Kidney (tissue), 14 donors: ENCODE results near the gene PKD2L1. TPM values are rescaled to one million over a fixed set of nuclear protein-coding genes. Genes with fewer than 3 reads are reported as not detected.

Experiments used
- DNase-seq, 5 donors: peaks; one replicate each; pipeline ENCODE4 v3.0.0-alpha.2; 2013 to 2020
- FAIRE-seq: peaks from 2 replicates; lab custom pipeline; 2012; peaks lifted over from hg19 to GRCh38; lab: Jason Lieb, UNC
- H3K27ac ChIP-seq, 2 donors: one replicate each; pipeline ENCODE4 v1.7.0; 2013; ENCODE audit warnings: low read depth in 2 of 2, low read length in 2 of 2, inconsistent platforms in 1 of 2
- H3K27me3 ChIP-seq: one replicate; pipeline ENCODE4 v1.7.1; 2013; ENCODE audit warnings: low read length, inconsistent platforms; ENCODE audit not compliant: control insufficient read depth, insufficient read depth
- H3K36me3 ChIP-seq, 3 donors: one replicate each; pipeline versions ENCODE4 v1.7.0 to v1.7.1; 2013; ENCODE audit warnings: low read length in 3 of 3, control low read depth in 1 of 3, inconsistent platforms in 1 of 3; ENCODE audit not compliant: insufficient read depth in 3 of 3, control insufficient read depth in 2 of 3
- H3K4me1 ChIP-seq, 3 donors: one replicate each; pipeline versions ENCODE4 v1.7.0 to v1.7.1; 2013; ENCODE audit warnings: low read length in 3 of 3, inconsistent platforms in 1 of 3, low read depth in 1 of 3; ENCODE audit not compliant: control insufficient read depth in 2 of 3, insufficient read depth in 2 of 3
- H3K4me3 ChIP-seq, 3 donors: one replicate each; pipeline versions ENCODE4 v1.7.0 to v1.8.1; 2013; ENCODE audit warnings: low read length in 3 of 3, control low read depth in 1 of 3, inconsistent platforms in 1 of 3
- H3K9ac ChIP-seq, 3 donors: one replicate each; pipeline versions ENCODE4 v1.7.0 to v1.7.1; 2013; ENCODE audit warnings: low read length in 3 of 3, control low read depth in 1 of 3, inconsistent platforms in 1 of 3
- H3K9me3 ChIP-seq, 3 donors: one replicate each; pipeline versions ENCODE4 v1.7.0 to v1.7.1; 2013; ENCODE audit warnings: low read length in 3 of 3, control low read depth in 1 of 3, inconsistent platforms in 1 of 3; ENCODE audit not compliant: control insufficient read depth in 2 of 3, insufficient read depth in 1 of 3
- CTCF ChIP-seq: IDR thresholded peaks from 3 replicates; pipeline ENCODE4 v1.5.1; 2012; ENCODE audit warnings: mild to moderate bottlenecking, moderate library complexity, borderline replicate concordance; ENCODE audit not compliant: insufficient read depth; ENCODE audit errors: extremely low read depth
- intact Hi-C: fragments of 100-400 bp; cut with DNase I; formaldehyde crosslinking; loops from one replicate; pipeline ENCODE4 v1.11.1; 2022
- polyA plus RNA-seq: library from polyadenylated mRNA; stranded (reverse); fragments of 350-450 nt; fragmentation: Illumina TruSeq; extraction: RNeasy Lipid Tissue Mini Kit (QIAGEN cat#74804); gene quantifications from one replicate; pipeline ENCODE4 v1.2.3, GENCODE V29; 2014; ENCODE audit warnings: low read depth, low replicate concordance; ENCODE audit not compliant: insufficient read depth
- total RNA-seq: library from RNA; stranded (reverse); fragmentation: NEBNext Ultra II Directional; extraction: Animal tissue kit (Norgen Biotek cat#: 25700); gene quantifications from one replicate; pipeline ENCODE4 v1.2.1, GENCODE V29; 2021
- donor health status: control.
- donor health status: control.
- donor health status: control.
- donor health status: control.
- donor health status: control.
- donor health status: DM: yes; HTN: yes; CAD: no.
- donor health status: Normal renal cell carcinoma (clear cell type).

Gene PKD2L1
- total and polyA plus RNA-seq, 2 donors from 2014 or later: 0.17 TPM; not detected in 1

GRCh38 chr10:100334762-100335161 lies 4.7 kb upstream of the PKD2L1 start:
- Histone ChIP-seq H3K27ac (no peak overlapping the region), H3K36me3 (no peaks in the 10 kb centered on the region), H3K27me3 (peaks cover 2% of the 10 kb centered on the region), H3K4me3 (no peak overlapping the region), H3K9me3 (no peaks in the 10 kb centered on the region), H3K9ac (no peak overlapping the region), H3K4me1 (no peaks in the 10 kb centered on the region)
- DNase-seq (no peak), FAIRE-seq (no peak)
- no peak for TF ChIP-seq CTCF
- intact Hi-C loops: loop anchor here (5.0 kb wide), 1 partner anchor 103 kb away; no protein-coding TSS in a partner anchor

GRCh38 chr10:100333661-100334440 lies 3.8 kb upstream of the PKD2L1 start:
- H3K9ac ChIP-seq: no peak overlapping the region
- H3K27me3 ChIP-seq: peaks cover 2% of the 10 kb centered on the region
- no peak for FAIRE-seq
- no peak for TF ChIP-seq CTCF
- intact Hi-C loops: no loop called here
- H3K36me3 ChIP-seq: no peaks in the 10 kb centered on the region
- no peaks in the 10 kb centered on the region for H3K4me1 ChIP-seq
- H3K27ac ChIP-seq: no peak overlapping the region
- H3K4me3 ChIP-seq: no peak overlapping the region
- DNase-seq: no peak
- H3K9me3 ChIP-seq: no peaks in the 10 kb centered on the region

GRCh38 chr10:100333106-100333505 lies 3.1 kb upstream of the PKD2L1 start:
- intact Hi-C loops: no loop called here
- no peak overlapping the region for H3K9ac ChIP-seq
- DNase-seq: no peak
- no peak for FAIRE-seq
- no peak overlapping the region for H3K27ac ChIP-seq
- H3K9me3 ChIP-seq: no peaks in the 10 kb centered on the region
- no peak overlapping the region for H3K4me3 ChIP-seq
- no peaks in the 10 kb centered on the region for H3K36me3 ChIP-seq
- no peak for TF ChIP-seq CTCF
- no peaks in the 10 kb centered on the region for H3K4me1 ChIP-seq
- peaks cover 4% of the 10 kb centered on the region for H3K27me3 ChIP-seq
